ENCODE measurements around the gene SELPLG.
"Not testable (repeated sequence)": the region's sequence is repeated elsewhere in the genome, so short reads cannot be mapped to it uniquely, and the experiment has no call there.

Gene SELPLG

DNA sequence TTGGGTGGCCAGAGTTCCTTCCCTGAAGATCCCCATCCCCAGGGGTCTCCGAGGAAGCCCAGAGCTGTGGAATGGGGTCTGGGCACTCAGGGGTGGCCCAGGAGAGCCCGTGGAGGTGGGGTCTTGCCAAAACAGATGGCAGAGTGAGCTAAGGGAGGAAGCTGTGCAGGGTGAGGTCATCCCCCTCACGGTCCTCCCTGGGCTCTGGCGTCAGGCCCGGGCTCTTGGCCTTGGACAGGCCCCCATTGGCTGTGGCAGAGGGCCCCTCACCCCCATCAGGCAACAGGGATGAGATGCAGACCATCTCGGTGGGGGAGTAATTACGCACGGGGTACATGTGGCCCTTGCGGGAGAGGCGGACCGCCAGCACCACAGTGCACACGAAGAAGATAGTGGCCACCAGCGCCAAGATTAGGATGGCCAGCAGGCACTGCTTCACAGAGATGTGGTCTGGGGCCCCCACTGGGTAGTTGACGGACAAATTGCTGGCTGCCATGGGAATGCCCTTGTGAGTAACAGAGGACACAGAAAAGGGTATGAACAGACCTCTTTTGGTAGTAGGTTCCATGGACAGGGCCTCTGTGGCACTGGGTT, 10.7 kb downstream of the SELPLG start:
- DNase-seq (ENCODE audit: extremely low spot score, insufficient read length, low read depth) (no peak), FAIRE-seq (no peak)

GRCh38 chr12:108622421-108622820, 11.3 kb downstream of the SELPLG start:
- FAIRE-seq (peak; percentile 45), DNase-seq (ENCODE audit: extremely low spot score, insufficient read length, low read depth) (no peak)

DNA sequence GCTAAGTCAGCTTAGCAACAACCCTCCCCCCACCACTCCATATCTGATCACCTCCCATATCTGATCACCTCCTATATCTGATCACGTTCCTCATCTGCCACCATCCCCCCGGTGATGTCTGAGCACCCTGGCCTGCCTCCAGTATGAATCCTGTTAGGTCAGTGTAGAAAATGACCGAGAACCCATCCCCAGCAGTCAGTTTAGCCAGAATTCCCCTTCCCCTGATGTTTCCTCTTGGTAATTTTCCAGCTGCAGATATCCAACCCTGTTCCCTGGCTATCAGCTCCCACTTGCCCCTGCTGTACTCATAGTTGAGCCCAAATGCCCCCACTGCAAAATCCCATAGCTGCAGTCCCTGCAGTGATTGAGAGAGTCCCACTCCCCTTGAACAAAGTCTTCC, 12.5 kb downstream of the SELPLG start:
- FAIRE-seq (no peak), DNase-seq (ENCODE audit: extremely low spot score, insufficient read length, low read depth) (no peak)

GRCh38 chr12:108620236-108620879, 13.3 kb downstream of the SELPLG start:
- FAIRE-seq (no peak), DNase-seq (ENCODE audit: extremely low spot score, insufficient read length, low read depth) (no peak)

DNA sequence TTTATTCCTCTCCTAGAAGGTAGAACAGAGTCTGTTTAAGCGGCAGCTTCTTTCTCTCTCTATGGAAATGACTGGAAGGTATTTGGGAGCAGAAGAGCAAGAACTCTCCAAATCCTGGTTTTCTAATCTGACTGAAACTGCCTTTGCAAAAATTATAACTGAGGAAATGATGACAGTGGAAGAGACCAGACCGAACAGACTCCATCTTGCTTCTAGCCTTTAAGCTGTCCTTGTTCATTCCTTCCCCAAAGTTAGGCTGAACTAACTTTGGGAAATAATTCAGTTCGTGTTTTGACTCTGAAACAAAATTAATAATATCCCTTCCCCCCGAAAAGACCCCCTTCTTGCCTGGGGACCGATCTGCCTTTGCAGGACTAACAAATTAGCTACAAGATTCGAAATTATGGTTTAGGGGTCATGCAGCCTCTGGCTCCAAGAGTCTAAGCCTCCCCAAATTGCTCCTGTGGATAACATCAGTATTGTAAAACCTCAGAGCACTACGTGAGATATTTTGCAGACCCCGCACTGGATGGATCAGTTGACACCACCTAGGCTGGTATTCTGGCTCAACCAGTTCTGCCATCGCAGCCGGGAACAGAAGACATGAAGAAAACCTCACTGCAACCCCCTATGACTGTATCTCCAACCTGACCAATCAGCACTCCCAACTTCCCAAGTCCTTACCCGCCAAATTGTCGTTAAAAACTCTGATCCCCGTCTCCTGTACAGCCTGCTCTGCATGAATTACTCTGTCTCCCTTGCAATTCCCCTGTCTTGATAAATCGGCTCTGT, 14.1 kb downstream of the SELPLG start:
- DNase-seq (ENCODE audit: extremely low spot score, insufficient read length, low read depth) = no peak
- no peak for FAIRE-seq

GRCh38 chr12:108618953-108619274, 14.8 kb downstream of the SELPLG start:
- FAIRE-seq; DNase-seq (ENCODE audit: extremely low spot score, insufficient read length, low read depth): not testable (repeated sequence)

DNA sequence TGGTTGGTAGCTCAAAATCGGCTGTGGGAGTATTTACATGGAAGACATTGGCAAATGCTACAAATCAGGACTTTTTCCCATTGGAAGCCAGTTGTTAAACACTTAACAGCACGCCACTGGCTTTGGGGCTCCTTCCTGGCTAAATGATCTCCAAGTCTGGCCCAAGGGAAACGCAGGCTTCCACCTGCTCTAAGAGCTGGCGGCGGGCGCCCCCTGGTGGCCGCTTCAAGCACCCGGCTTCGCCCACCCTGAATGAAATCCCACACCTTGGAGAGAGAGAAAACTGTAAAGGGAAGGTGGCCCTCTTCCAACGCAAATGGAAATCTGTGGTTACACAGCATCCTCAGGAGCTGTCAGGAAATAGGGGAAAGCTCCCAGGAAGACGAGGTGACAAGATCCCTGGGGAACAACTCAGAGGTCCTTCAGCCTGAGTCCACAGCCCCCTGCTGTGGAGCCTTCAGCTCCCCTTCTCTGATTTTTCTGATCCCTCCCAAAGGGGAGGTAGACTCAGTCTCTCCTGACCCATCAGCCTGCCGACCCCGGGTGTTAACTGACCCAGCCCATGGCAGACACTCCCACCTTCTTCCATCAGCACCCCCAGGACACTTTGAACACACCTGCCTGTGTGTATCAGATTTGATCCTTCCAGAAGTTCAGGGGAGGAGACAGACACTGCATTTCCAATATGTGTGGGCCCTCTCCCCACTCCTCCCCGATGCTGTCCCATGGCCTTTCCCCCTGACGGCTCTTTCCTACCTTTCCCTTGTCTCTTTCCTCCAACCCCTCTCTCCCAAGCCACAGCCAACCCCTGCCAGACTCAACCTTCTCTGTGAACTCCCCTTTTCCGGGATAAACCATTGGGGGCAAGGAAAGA, 15.4 kb downstream of the SELPLG start:
- DNase-seq (ENCODE audit: extremely low spot score, insufficient read length, low read depth) (peak; percentile 58), FAIRE-seq (peak; percentile 73)

- FAIRE-seq (peak; percentile 94), DNase-seq (ENCODE audit: extremely low spot score, insufficient read length, low read depth) (peak; percentile 74)
Observed at GRCh38 chr12:108616941-108617858, 16.5 kb downstream of the SELPLG start.

- no peak for FAIRE-seq
- DNase-seq (ENCODE audit: extremely low spot score, insufficient read length, low read depth) = no peak
Observed at GRCh38 chr12:108616359-108616758, 17.3 kb downstream of the SELPLG start.

DNA sequence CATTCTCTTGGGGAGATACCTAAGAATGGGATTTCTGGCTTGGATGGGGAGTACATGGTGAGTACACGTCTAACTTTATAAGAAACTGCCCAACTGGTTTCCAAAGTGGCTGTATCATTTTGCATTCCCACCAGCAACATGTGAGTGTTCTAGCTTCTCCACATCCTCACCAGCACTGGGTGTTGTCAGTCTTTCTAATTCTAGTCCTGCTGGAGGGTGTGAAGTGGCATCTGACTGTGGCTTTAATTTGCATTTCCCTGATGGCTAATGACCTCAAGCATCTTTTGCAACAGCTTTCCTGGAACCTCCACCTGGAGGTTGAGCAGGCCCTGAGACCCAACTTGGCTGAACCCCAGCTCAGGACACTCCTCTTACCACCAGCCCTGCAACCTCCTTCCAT, 17.8 kb downstream of the SELPLG start:
- no peak for FAIRE-seq
- no peak for DNase-seq (ENCODE audit: extremely low spot score, insufficient read length, low read depth)

DNA sequence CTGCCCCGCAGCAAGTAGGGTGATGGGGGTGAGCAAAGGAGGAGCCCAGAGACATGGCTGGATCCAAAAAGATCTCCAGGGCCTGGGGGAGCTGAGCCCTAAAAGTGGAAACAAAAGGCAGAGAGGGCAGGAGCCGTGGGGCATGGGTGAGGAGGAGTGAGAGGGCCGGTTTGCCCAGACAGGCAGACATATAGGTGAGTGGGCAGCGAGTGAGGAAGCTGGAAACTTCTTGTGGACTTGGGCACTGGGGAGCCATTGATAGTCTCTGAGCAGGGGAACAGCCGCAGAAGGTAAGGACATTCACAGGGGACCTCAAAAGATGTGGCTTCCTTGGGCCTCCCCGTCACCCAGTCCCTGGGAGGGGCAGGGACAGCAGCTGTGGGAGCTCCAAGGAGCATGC, 19.1 kb downstream of the SELPLG start:
- no peak for FAIRE-seq

GRCh38 chr12:108614041-108614440, 19.7 kb downstream of the SELPLG start:
- DNase-seq (ENCODE audit: extremely low spot score, insufficient read length, low read depth) (no peak), FAIRE-seq (no peak)

More for the DNA sequence above, 19.1 kb downstream of the SELPLG start:
- DNase-seq (ENCODE audit: extremely low spot score, insufficient read length, low read depth) = no peak

DNA sequence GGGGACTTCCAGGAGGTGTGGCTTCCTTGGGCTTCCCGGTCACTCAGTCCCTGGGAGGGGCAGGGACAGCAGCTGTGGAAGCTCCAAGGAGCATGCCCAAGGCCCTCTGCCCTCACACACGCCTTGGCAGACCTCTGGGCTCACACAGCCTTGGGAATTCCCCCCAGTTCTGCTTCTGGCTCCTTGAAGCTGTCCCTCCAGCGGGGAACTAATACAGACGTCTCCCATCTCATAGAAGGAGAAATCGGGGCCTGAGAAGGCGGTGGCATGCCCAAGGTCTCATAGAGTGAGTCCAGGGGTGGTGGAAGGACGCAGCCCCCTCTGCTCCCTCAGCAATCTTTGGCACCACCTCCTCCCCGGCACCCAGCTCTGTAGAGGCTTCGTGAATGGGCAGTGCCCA, 20.1 kb downstream of the SELPLG start:
- FAIRE-seq (peak; percentile 33), DNase-seq (ENCODE audit: extremely low spot score, insufficient read length, low read depth) (no peak)

- FAIRE-seq (no peak), DNase-seq (ENCODE audit: extremely low spot score, insufficient read length, low read depth) (no peak)
Observed at GRCh38 chr12:108612788-108613282, 20.9 kb downstream of the SELPLG start.

DNA sequence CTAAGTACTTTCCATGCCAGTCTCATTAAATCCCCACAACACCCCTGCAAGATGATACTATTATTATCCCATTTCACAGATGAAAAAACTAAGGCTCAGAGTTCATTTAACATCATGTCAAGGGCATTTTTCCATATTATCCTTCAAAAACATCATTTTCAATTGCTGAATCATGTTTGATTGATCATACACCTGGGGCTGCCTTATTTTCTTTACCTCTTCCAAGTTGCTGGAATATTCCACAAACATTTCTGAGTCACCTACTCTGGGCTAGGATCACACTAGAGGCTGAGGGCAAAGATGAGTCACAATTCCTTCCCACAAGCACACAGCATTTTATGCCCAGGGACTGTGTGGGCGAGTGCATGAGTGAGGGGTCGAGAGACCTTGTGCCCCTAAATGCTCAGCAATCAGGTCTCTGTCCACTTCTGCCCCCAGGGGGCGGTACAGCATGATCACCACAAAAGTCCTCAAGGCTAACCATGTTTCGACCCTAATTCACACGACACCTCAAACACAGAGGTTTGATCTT, 21.7 kb downstream of the SELPLG start:
- peak; percentile 49 for FAIRE-seq
- no peak for DNase-seq (ENCODE audit: extremely low spot score, insufficient read length, low read depth)

- no peak for FAIRE-seq
Observed at GRCh38 chr12:108610856-108611605, 22.7 kb downstream of the SELPLG start.

GRCh38 chr12:108610336-108610815, 23.3 kb downstream of the SELPLG start:
- no peak for DNase-seq (ENCODE audit: extremely low spot score, insufficient read length, low read depth)
- FAIRE-seq = no peak

More at GRCh38 chr12:108610856-108611605, 22.7 kb downstream of the SELPLG start:
- DNase-seq (ENCODE audit: extremely low spot score, insufficient read length, low read depth) = no peak

Measured in GM18507 (cell line).